Stimulated activated naive B cell treated with anti-CD40 and anti-IgM and Interleukin-4, amounts not matched to agents 10 μg/mL and 1 μg/mL and 100 μg/mL, for 72 hours (primary cell): ENCODE data around the gene RASGRF2.

Experiments used
- ATAC-seq, 2 donors: fragments of 150-1000 bp; cut with Tn5 transposase; replicated peaks; 2 replicates each; pipeline ENCODE4 v1.10.0; 2021; ENCODE audit warnings: moderate library complexity in 1 of 2
- DNase-seq: peaks from one replicate; pipeline ENCODE4 v3.0.0; 2021
- H3K27ac Mint-ChIP-seq: one replicate; pipeline ENCODE4 v1.8.0; 2022; ENCODE audit warnings: mild to moderate bottlenecking, mixed read lengths
- H3K27me3 Mint-ChIP-seq, 2 donors: one replicate each; pipeline ENCODE4 v1.8.0; 2022; ENCODE audit warnings: mixed read lengths in 2 of 2
- H3K36me3 Mint-ChIP-seq, 2 donors: one replicate each; pipeline ENCODE4 v1.8.0; 2022; ENCODE audit warnings: mixed read lengths in 2 of 2, mild to moderate bottlenecking in 1 of 2
- H3K4me1 Mint-ChIP-seq, 2 donors: one replicate each; pipeline ENCODE4 v1.8.0; 2022; ENCODE audit warnings: mixed read lengths in 2 of 2, mild to moderate bottlenecking in 1 of 2
- H3K4me3 Mint-ChIP-seq, 2 donors: one replicate each; pipeline ENCODE4 v1.8.0; 2022; ENCODE audit warnings: mild to moderate bottlenecking in 2 of 2, mixed read lengths in 2 of 2, moderate library complexity in 1 of 2
- H3K9me3 Mint-ChIP-seq, 2 donors: one replicate each; pipeline ENCODE4 v1.8.0; 2022; ENCODE audit warnings: mixed read lengths in 2 of 2, mild to moderate bottlenecking in 1 of 2

The RASGRF2 gene

GRCh38 chr5:80985600-80986228 lies 25.6 kb downstream of the RASGRF2 start:
- ATAC-seq, result no peak
- H3K36me3 Mint-ChIP-seq, result no peaks in the 10 kb centered on the region
- H3K27ac Mint-ChIP-seq, result no peak overlapping the region
- H3K9me3 Mint-ChIP-seq, result no peaks in the 10 kb centered on the region
- H3K27me3 Mint-ChIP-seq, result no peaks in the 10 kb centered on the region
- no peak overlapping the region for H3K4me3 Mint-ChIP-seq
- no peak for DNase-seq
- H3K4me1 Mint-ChIP-seq, result no peaks in the 10 kb centered on the region

- no peaks in the 10 kb centered on the region for H3K27me3 Mint-ChIP-seq
- no peaks in the 10 kb centered on the region for H3K4me1 Mint-ChIP-seq
- no peaks in the 10 kb centered on the region for H3K36me3 Mint-ChIP-seq
- no peaks in the 10 kb centered on the region for H3K9me3 Mint-ChIP-seq
- DNase-seq (no peak), ATAC-seq (no peak)
- H3K27ac Mint-ChIP-seq, result no peak overlapping the region
- H3K4me3 Mint-ChIP-seq, result no peak overlapping the region
Measured at GRCh38 chr5:80986382-80986781, 26.2 kb downstream of the RASGRF2 start.

- Mint-ChIP-seq H3K4me1 (no peaks in the 10 kb centered on the region), H3K36me3 (no peaks in the 10 kb centered on the region), H3K27ac (no peak overlapping the region), H3K27me3 (no peaks in the 10 kb centered on the region), H3K9me3 (no peaks in the 10 kb centered on the region), H3K4me3 (no peak overlapping the region)
- no peak for DNase-seq
- ATAC-seq, result no peak
Measured at GRCh38 chr5:80987078-80987766, 27.1 kb downstream of the RASGRF2 start.

- H3K27me3 Mint-ChIP-seq, result peaks cover 0 to 2% of the 10 kb centered on the region in 2 donors
- DNase-seq, result no peak
- no peak for ATAC-seq
- H3K9me3 Mint-ChIP-seq, result no peaks in the 10 kb centered on the region
- no peak overlapping the region for H3K4me3 Mint-ChIP-seq
- no peak overlapping the region for H3K27ac Mint-ChIP-seq
- no peaks in the 10 kb centered on the region for H3K36me3 Mint-ChIP-seq
- no peaks in the 10 kb centered on the region for H3K4me1 Mint-ChIP-seq
Measured at GRCh38 chr5:80988419-80988935, 28.3 kb downstream of the RASGRF2 start.

- Mint-ChIP-seq H3K27ac (no peak overlapping the region), H3K4me1 (no peaks in the 10 kb centered on the region), H3K4me3 (no peak overlapping the region), H3K36me3 (no peaks in the 10 kb centered on the region), H3K27me3 (peaks cover 0 to 3% of the 10 kb centered on the region in 2 donors), H3K9me3 (no peaks in the 10 kb centered on the region)
- ATAC-seq (no peak), DNase-seq (no peak)
Measured at GRCh38 chr5:80989883-80990282, 29.7 kb downstream of the RASGRF2 start.

GRCh38 chr5:80990527-80990926 lies 30.4 kb downstream of the RASGRF2 start:
- no peak for DNase-seq
- peaks cover 0 to 3% of the 10 kb centered on the region in 2 donors for H3K27me3 Mint-ChIP-seq
- ATAC-seq, result no peak
- H3K4me3 Mint-ChIP-seq, result no peak overlapping the region
- H3K36me3 Mint-ChIP-seq, result no peaks in the 10 kb centered on the region
- H3K4me1 Mint-ChIP-seq, result no peaks in the 10 kb centered on the region
- no peaks in the 10 kb centered on the region for H3K9me3 Mint-ChIP-seq
- no peak overlapping the region for H3K27ac Mint-ChIP-seq

GRCh38 chr5:80990971-80991370 lies 30.8 kb downstream of the RASGRF2 start:
- ATAC-seq (no peak), DNase-seq (no peak)
- H3K27me3 Mint-ChIP-seq, result peaks cover 0 to 3% of the 10 kb centered on the region in 2 donors
- no peak overlapping the region for H3K4me3 Mint-ChIP-seq
- no peak overlapping the region for H3K27ac Mint-ChIP-seq
- no peaks in the 10 kb centered on the region for H3K36me3 Mint-ChIP-seq
- no peaks in the 10 kb centered on the region for H3K9me3 Mint-ChIP-seq
- no peaks in the 10 kb centered on the region for H3K4me1 Mint-ChIP-seq

- H3K36me3 Mint-ChIP-seq, result no peaks in the 10 kb centered on the region
- H3K4me3 Mint-ChIP-seq, result no peak overlapping the region
- H3K27me3 Mint-ChIP-seq, result peaks cover 0 to 11% of the 10 kb centered on the region in 2 donors
- DNase-seq (no peak), ATAC-seq (no peak)
- no peak overlapping the region for H3K27ac Mint-ChIP-seq
- peaks cover 9 to 13% of the 10 kb centered on the region in 2 donors for H3K4me1 Mint-ChIP-seq
- H3K9me3 Mint-ChIP-seq, result no peaks in the 10 kb centered on the region
Measured at GRCh38 chr5:80995908-80996307, 35.7 kb downstream of the RASGRF2 start.

- Mint-ChIP-seq H3K36me3 (no peaks in the 10 kb centered on the region), H3K27me3 (peaks cover 0 to 8% of the 10 kb centered on the region in 2 donors), H3K4me1 (peaks cover 9 to 13% of the 10 kb centered on the region in 2 donors), H3K9me3 (no peaks in the 10 kb centered on the region), H3K27ac (peak overlapping the region; percentile 28), H3K4me3 (peak overlapping the region in 1 of 2 donors; percentile 56)
- ATAC-seq (peak; percentile 31), DNase-seq (no peak)
Measured at GRCh38 chr5:80998590-80998979, 38.4 kb downstream of the RASGRF2 start.

- Mint-ChIP-seq H3K4me3 (no peak overlapping the region), H3K27ac (no peak overlapping the region)
Measured at GRCh38 chr5:81003811-81004386, 43.7 kb downstream of the RASGRF2 start.

GRCh38 chr5:81005708-81006107 lies 45.5 kb downstream of the RASGRF2 start:
- Mint-ChIP-seq H3K9me3 (no peaks in the 10 kb centered on the region), H3K4me3 (no peak overlapping the region), H3K27me3 (peaks cover 5 to 8% of the 10 kb centered on the region in 2 donors), H3K36me3 (no peaks in the 10 kb centered on the region), H3K4me1 (peaks cover 11 to 16% of the 10 kb centered on the region in 2 donors), H3K27ac (no peak overlapping the region)
- DNase-seq (no peak), ATAC-seq (no peak)

More at GRCh38 chr5:81003811-81004386, 43.7 kb downstream of the RASGRF2 start:
- Mint-ChIP-seq H3K4me1 (peaks cover 13 to 19% of the 10 kb centered on the region in 2 donors), H3K9me3 (no peaks in the 10 kb centered on the region), H3K36me3 (no peaks in the 10 kb centered on the region), H3K27me3 (peaks cover 5 to 8% of the 10 kb centered on the region in 2 donors)
- DNase-seq, result no peak
- no peak for ATAC-seq

GRCh38 chr5:81006231-81006630 lies 46.1 kb downstream of the RASGRF2 start:
- Mint-ChIP-seq H3K4me1 (peaks cover 11 to 16% of the 10 kb centered on the region in 2 donors), H3K9me3 (no peaks in the 10 kb centered on the region), H3K4me3 (no peak overlapping the region), H3K36me3 (no peaks in the 10 kb centered on the region), H3K27me3 (peaks cover 5 to 8% of the 10 kb centered on the region in 2 donors), H3K27ac (no peak overlapping the region)
- no peak for ATAC-seq
- no peak for DNase-seq

- no peak for DNase-seq
Measured at GRCh38 chr5:81006947-81007636, 46.9 kb downstream of the RASGRF2 start.

GRCh38 chr5:81007637-81008027 lies 47.5 kb downstream of the RASGRF2 start:
- Mint-ChIP-seq H3K4me3 (peak overlapping the region in 1 of 2 donors; percentile 22), H3K4me1 (peaks cover 11 to 16% of the 10 kb centered on the region in 2 donors), H3K9me3 (no peaks in the 10 kb centered on the region), H3K36me3 (no peaks in the 10 kb centered on the region), H3K27ac (no peak overlapping the region), H3K27me3 (peaks cover 5 to 8% of the 10 kb centered on the region in 2 donors)
- DNase-seq, result no peak
- no peak for ATAC-seq

More at GRCh38 chr5:81006947-81007636, 46.9 kb downstream of the RASGRF2 start:
- peak overlapping the region in 1 of 2 donors; percentile 22 for H3K4me3 Mint-ChIP-seq
- no peak overlapping the region for H3K27ac Mint-ChIP-seq
- H3K36me3 Mint-ChIP-seq, result no peaks in the 10 kb centered on the region
- H3K9me3 Mint-ChIP-seq, result no peaks in the 10 kb centered on the region
- ATAC-seq, result peak; percentile 29 to 52
- peaks cover 5 to 8% of the 10 kb centered on the region in 2 donors for H3K27me3 Mint-ChIP-seq
- H3K4me1 Mint-ChIP-seq, result peaks cover 11 to 16% of the 10 kb centered on the region in 2 donors
